Keratinocyte (primary cell): ENCODE results near the gene ATF6.

ENCODE experiments used
- CTCF ChIP-seq, 3 experiments: IDR thresholded peaks in 1 of 3; conservative IDR thresholded peaks in 1 of 3; optimal IDR thresholded peaks in 1 of 3; 2 replicates in 2 of 3; 3 replicates in 1 of 3; pipeline versions ENCODE3 to v1.5.1; 2011; ENCODE audit warnings: low read length in 3 of 3, mild to moderate bottlenecking in 3 of 3, moderate library complexity in 2 of 3, control low read depth in 1 of 3, inconsistent platforms in 1 of 3; ENCODE audit not compliant: insufficient read depth in 2 of 3; ENCODE audit errors: extremely low read depth in 1 of 3
- EZH2 ChIP-seq: IDR thresholded peaks from one replicate; pipeline ENCODE4 v1.6.1; 2012; ENCODE audit warnings: inconsistent platforms, mild to moderate bottlenecking, low read length, moderate library complexity

GRCh38 chr1:161725908-161726472, 40.1 kb upstream of the ATF6 start:
- TF ChIP-seq CTCF (optimal IDR thresholded peaks at IDR 0.05 in 1 of 3, IDR thresholded peaks at IDR 0.05 in 1 of 3, conservative IDR thresholded peaks at IDR 0.05 in 1 of 3; ENCODE audit: extremely low read depth in 1 of 3, insufficient read depth in 2 of 3, low read length in 3 of 3) (peak; percentile 17 to 51 (median 39)), EZH2 (no peak)
